ENCODE results near the gene PNPT1. TPM values are rescaled to one million over a fixed set of nuclear protein-coding genes. Genes with fewer than 3 reads are reported as not detected.
A peak's percentile ranks its signal among the peaks of the same experiment; 100 is the strongest.
"Not testable (repeated sequence)": the region's sequence is repeated elsewhere in the genome, so short reads cannot be mapped to it uniquely, and the experiment has no call there.

PNPT1 gene
- total and polyA plus RNA-seq, 8 donors, result 20.3 to 28.0 (median 26.0) TPM

GRCh38 chr2:55710025-55710424 is 16.4 kb upstream of the PNPT1 start:
- DNase-seq (no peak), ATAC-seq (no peak)
- Histone ChIP-seq H3K4me1 (no peaks in the 10 kb centered on the region), H3K9me3 (no peaks in the 10 kb centered on the region), H3K36me3 (no peaks in the 10 kb centered on the region), H3K27ac (no peak overlapping the region), H3K27me3 (peaks cover 0 to 5% of the 10 kb centered on the region in 2 donors), H3K4me3 (no peak overlapping the region)
- intact Hi-C loops (cut with DNase I), result no loop called here
- TF ChIP-seq CTCF (IDR thresholded peaks at IDR 0.05), result no peak

- no peak for ATAC-seq
- no peak for TF ChIP-seq CTCF (IDR thresholded peaks at IDR 0.05)
These were observed 14.1 kb upstream of the PNPT1 start for GRCh38 chr2:55707751-55708150.

GRCh38 chr2:55706258-55706657 is 12.6 kb upstream of the PNPT1 start:
- not testable (repeated sequence) for H3K27ac ChIP-seq, H3K4me3 ChIP-seq

More at GRCh38 chr2:55707751-55708150, 14.1 kb upstream of the PNPT1 start:
- Histone ChIP-seq H3K4me3 (no peak overlapping the region), H3K9me3 (no peaks in the 10 kb centered on the region), H3K4me1 (no peaks in the 10 kb centered on the region), H3K36me3 (no peaks in the 10 kb centered on the region), H3K27me3 (peaks cover 0 to 5% of the 10 kb centered on the region in 2 donors), H3K27ac (no peak overlapping the region)
- intact Hi-C loops (cut with DNase I), result no loop called here
- DNase-seq, result no peak

GRCh38 chr2:55705027-55705653 is 11.5 kb upstream of the PNPT1 start:
- H3K27ac ChIP-seq, result no peak overlapping the region
- no peaks in the 10 kb centered on the region for H3K9me3 ChIP-seq
- ATAC-seq, result no peak
- peaks cover 0 to 10% of the 10 kb centered on the region in 2 donors for H3K27me3 ChIP-seq
- TF ChIP-seq CTCF (IDR thresholded peaks at IDR 0.05), result no peak
- no peak for DNase-seq
- no peak overlapping the region for H3K4me3 ChIP-seq
- no peaks in the 10 kb centered on the region for H3K4me1 ChIP-seq
- H3K36me3 ChIP-seq, result no peaks in the 10 kb centered on the region
- intact Hi-C loops (cut with DNase I), result no loop called here

More at GRCh38 chr2:55706258-55706657, 12.6 kb upstream of the PNPT1 start:
- H3K9me3 ChIP-seq; H3K36me3 ChIP-seq; ATAC-seq; intact Hi-C loops (cut with DNase I); H3K4me1 ChIP-seq; DNase-seq; H3K27me3 ChIP-seq: not testable (repeated sequence)

DNA sequence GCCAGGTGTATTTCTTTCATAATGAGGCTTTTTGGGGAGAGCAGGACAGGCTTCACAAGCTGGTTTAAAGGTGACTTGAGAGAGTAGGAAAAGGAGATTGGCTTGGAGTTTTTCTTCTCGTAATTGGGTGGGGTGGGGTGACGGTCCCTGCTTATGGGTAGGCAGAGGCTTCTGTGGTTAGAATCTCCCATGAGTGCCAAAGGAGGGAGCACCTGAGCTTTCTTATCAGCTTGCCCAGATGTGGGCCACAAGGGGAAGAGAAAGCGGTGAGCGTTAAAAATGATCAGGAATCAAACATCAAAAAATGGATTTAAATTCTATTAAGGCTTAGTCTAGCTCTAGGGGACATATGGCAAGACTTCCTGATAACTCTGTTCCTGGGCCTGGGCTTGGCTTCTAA is 9.7 kb upstream of the PNPT1 start:
- TF ChIP-seq CTCF (IDR thresholded peaks at IDR 0.05), result no peak
- intact Hi-C loops (cut with DNase I), result no loop called here

GRCh38 chr2:55692740-55693139 is 904 bp downstream of the PNPT1 start:
- DNase-seq; H3K9me3 ChIP-seq; H3K36me3 ChIP-seq; H3K27me3 ChIP-seq; intact Hi-C loops (cut with DNase I); H3K27ac ChIP-seq; ATAC-seq: not testable (repeated sequence)
- peaks cover 0 to 15% of the 10 kb centered on the region in 2 donors for H3K4me1 ChIP-seq
- peak overlapping the region; percentile 87 to 89 for H3K4me3 ChIP-seq

More for the DNA sequence above, 9.7 kb upstream of the PNPT1 start:
- peaks cover 0 to 10% of the 10 kb centered on the region in 2 donors for H3K27me3 ChIP-seq
- no peak overlapping the region for H3K4me3 ChIP-seq
- H3K4me1 ChIP-seq, result no peaks in the 10 kb centered on the region
- no peaks in the 10 kb centered on the region for H3K9me3 ChIP-seq
- H3K27ac ChIP-seq, result no peak overlapping the region
- DNase-seq, result no peak
- ATAC-seq, result no peak
- no peaks in the 10 kb centered on the region for H3K36me3 ChIP-seq

Measured in left lung (tissue), 10 donors.